Stimulated activated CD4-positive, alpha-beta T cell treated with anti-CD3 and anti-CD28 coated beads, Interleukin-12 subunit alpha, Interleukin-12 subunit beta, amount 100 ng/mL, for 48 hours (primary cell): ENCODE measurements around the gene ATP8A2.
"Not testable (repeated sequence)": the region's sequence is repeated elsewhere in the genome, so short reads cannot be mapped to it uniquely, and the experiment has no call there.

ENCODE experiments used
- DNase-seq, 3 donors: peaks; one replicate each; pipeline ENCODE4 v3.0.0-alpha.2; 2020; ENCODE audit warnings: low read depth in 2 of 3, low spot score in 1 of 3

ATP8A2 gene

GRCh38 chr13:25371875-25372283 lies at the start of gene ATP8A2:
Gene ATP8A2 (plus strand): TSS chr13:25371974. CDS start chr13:25372213, 239 bp downstream.
- no peak for DNase-seq

- DNase-seq, result no peak
Observed at GRCh38 chr13:25324100-25324499, 47.7 kb upstream of the ATP8A2 start.

GRCh38 chr13:25329706-25330105 lies 42.1 kb upstream of the ATP8A2 start:
- no peak for DNase-seq

GRCh38 chr13:25330541-25330940 lies 41.2 kb upstream of the ATP8A2 start:
- DNase-seq, result no peak

GRCh38 chr13:25335856-25336255 lies 35.9 kb upstream of the ATP8A2 start:
- no peak for DNase-seq

- DNase-seq, result no peak
Observed at GRCh38 chr13:25345576-25345975, 26.2 kb upstream of the ATP8A2 start.

- DNase-seq, result no peak
Observed at GRCh38 chr13:25347151-25347550, 24.6 kb upstream of the ATP8A2 start.

- DNase-seq, result no peak
Observed at GRCh38 chr13:25351404-25351803, 20.4 kb upstream of the ATP8A2 start.

GRCh38 chr13:25352230-25352629 lies 19.5 kb upstream of the ATP8A2 start:
- no peak for DNase-seq

GRCh38 chr13:25352806-25353205 lies 19.0 kb upstream of the ATP8A2 start:
- no peak for DNase-seq

- DNase-seq, result no peak
Observed at GRCh38 chr13:25353344-25353743, 18.4 kb upstream of the ATP8A2 start.

- DNase-seq, result no peak
Observed at GRCh38 chr13:25354377-25354776, 17.4 kb upstream of the ATP8A2 start.

GRCh38 chr13:25360443-25360842 lies 11.3 kb upstream of the ATP8A2 start:
- not testable (repeated sequence) for DNase-seq

GRCh38 chr13:25365720-25366235 lies 6.0 kb upstream of the ATP8A2 start:
- no peak for DNase-seq

GRCh38 chr13:25371158-25371874 lies 458 bp upstream of the ATP8A2 start:
- no peak for DNase-seq

- DNase-seq, result no peak
Observed at GRCh38 chr13:25372284-25373081, 709 bp downstream of the ATP8A2 start.

- peak in 2 of 3 donors; percentile 9 to 37 for DNase-seq
Observed at GRCh38 chr13:25375727-25376358, 4.1 kb downstream of the ATP8A2 start.

GRCh38 chr13:25377244-25377962 lies 5.6 kb downstream of the ATP8A2 start:
- DNase-seq, result no peak

- DNase-seq, result no peak
Observed at GRCh38 chr13:25378528-25378927, 6.8 kb downstream of the ATP8A2 start.

- no peak for DNase-seq
Observed at GRCh38 chr13:25379011-25379410, 7.2 kb downstream of the ATP8A2 start.

GRCh38 chr13:25380082-25380481 lies 8.3 kb downstream of the ATP8A2 start:
- DNase-seq, result no peak
